GM12891 (cell line): Measurements from ENCODE around the gene TRIB2.

Experiments used
- POLR2A ChIP-seq: IDR thresholded peaks from 2 replicates; pipeline ENCODE4 v1.6.1; 2011; ENCODE audit warnings: low read depth, low read length, control low read depth
- POLR2AphosphoS5 ChIP-seq: IDR thresholded peaks from 2 replicates; pipeline ENCODE4 v1.6.1; 2011; ENCODE audit warnings: low read depth, low read length, control low read depth
- TAF1 ChIP-seq: IDR thresholded peaks from 2 replicates; pipeline ENCODE4 v1.6.1; 2011; ENCODE audit warnings: low read depth, low read length, control low read depth

GRCh38 chr2:12712881-12713280 is 3.9 kb upstream of the TRIB2 start:
- no peak for TF ChIP-seq POLR2A
- no peak for TF ChIP-seq POLR2AphosphoS5
- TF ChIP-seq TAF1 = no peak
